ENCODE measurements around the gene SMIM41. TPM values are rescaled to one million over a fixed set of nuclear protein-coding genes. Genes with fewer than 3 reads are reported as not detected.

Gene SMIM41
- total and polyA plus RNA-seq, 10 of the 15 experiments (the other 5 are each of a cell fraction or from before 2014, with no cell fraction given) = not detected

DNA sequence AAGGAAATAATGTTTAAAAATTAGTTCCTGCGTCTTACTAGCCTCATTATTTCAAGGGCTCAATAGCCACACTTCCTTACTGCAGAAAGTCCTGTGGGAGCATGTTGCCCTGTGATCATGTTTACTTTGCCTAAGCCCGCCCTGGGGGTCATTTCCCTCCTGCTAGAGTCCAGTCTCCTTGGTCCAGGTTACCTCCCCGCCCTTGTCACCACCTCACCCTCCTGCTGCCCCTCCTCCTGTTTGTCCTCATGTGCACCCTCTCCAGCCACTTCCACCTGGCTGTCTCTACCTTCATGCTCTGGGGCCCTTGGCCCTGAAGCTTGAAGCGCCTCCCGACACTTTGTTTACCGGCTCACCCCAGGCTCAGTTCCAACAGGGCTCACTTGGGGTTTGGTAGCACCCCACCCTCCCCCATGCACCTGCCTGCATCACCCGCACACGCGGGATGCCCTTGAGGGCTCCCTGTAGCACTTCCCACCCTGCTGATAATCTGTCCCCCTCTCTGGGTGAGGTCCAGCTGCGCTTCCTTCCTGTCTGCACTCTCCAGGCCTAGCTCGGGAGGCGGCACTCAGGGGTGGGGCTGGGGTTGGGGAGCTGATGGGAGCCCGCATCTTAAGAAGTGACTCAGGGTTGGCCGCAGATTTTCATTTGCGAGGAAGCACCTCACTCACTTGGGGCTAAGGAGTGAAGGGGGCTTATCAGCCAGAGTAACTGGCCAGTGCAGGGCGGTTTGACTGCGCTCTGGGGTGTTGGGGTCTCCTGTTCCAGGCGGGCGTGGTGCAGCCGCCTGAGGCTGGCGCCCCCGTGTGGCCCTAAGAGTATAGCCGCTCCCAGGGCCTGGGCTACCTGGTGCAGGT lies 40.1 kb downstream of the SMIM41 start:
- BruUV-seq (replicated peaks) = no TSS peak
- FAIRE-seq = no peak
- TF ChIP-seq STAT3 (IDR thresholded peaks at IDR 0.05; ENCODE audit: low read depth, low read length) (no peak), HDAC6 (IDR thresholded peaks at IDR 0.05; ENCODE audit: unreplicated experiment) (no peak), E4F1 (IDR thresholded peaks at IDR 0.05; ENCODE audit: borderline replicate concordance, partially characterized antibody) (no peak), HCFC1 (IDR thresholded peaks at IDR 0.05; ENCODE audit: low read length) (no peak), RAD21 (IDR thresholded peaks at IDR 0.05; ENCODE audit: insufficient read depth, low read depth, low read length) (peak; percentile 32; the same call in 1 of the 2 replicates), ZNF24 (IDR thresholded peaks at IDR 0.05) (no peak), SMAD1 (IDR thresholded peaks at IDR 0.05; ENCODE audit: low read depth, partially characterized antibody) (no peak), TARDBP (IDR thresholded peaks at IDR 0.05; ENCODE audit: borderline replicate concordance) (no peak), RELA (IDR thresholded peaks at IDR 0.05; ENCODE audit: borderline replicate concordance, partially characterized antibody) (no peak), RFX5 (IDR thresholded peaks at IDR 0.05; ENCODE audit: low read depth, low read length) (no peak), POLR2A (IDR thresholded peaks at IDR 0.05; ENCODE audit: low read depth, low read length) (0 out of 2 replicates have a peak, but pooled peaks have one; percentile 33), FOS (IDR thresholded peaks at IDR 0.05; ENCODE audit: borderline replicate concordance, extremely low read depth, insufficient read length) (no peak), SREBF2 (IDR thresholded peaks at IDR 0.05; ENCODE audit: low read length) (no peak), HDGF (IDR thresholded peaks at IDR 0.05) (peak; percentile 69)
- TF ChIP-seq, protein P1, sequence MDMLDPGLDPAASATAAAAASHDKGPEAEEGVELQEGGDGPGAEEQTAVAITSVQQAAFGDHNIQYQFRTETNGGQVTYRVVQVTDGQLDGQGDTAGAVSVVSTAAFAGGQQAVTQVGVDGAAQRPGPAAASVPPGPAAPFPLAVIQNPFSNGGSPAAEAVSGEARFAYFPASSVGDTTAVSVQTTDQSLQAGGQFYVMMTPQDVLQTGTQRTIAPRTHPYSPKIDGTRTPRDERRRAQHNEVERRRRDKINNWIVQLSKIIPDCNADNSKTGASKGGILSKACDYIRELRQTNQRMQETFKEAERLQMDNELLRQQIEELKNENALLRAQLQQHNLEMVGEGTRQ (IDR thresholded peaks at IDR 0.05; ENCODE audit: borderline replicate concordance, low read depth, low read length) = no peak
- TF ChIP-seq, protein P2, sequence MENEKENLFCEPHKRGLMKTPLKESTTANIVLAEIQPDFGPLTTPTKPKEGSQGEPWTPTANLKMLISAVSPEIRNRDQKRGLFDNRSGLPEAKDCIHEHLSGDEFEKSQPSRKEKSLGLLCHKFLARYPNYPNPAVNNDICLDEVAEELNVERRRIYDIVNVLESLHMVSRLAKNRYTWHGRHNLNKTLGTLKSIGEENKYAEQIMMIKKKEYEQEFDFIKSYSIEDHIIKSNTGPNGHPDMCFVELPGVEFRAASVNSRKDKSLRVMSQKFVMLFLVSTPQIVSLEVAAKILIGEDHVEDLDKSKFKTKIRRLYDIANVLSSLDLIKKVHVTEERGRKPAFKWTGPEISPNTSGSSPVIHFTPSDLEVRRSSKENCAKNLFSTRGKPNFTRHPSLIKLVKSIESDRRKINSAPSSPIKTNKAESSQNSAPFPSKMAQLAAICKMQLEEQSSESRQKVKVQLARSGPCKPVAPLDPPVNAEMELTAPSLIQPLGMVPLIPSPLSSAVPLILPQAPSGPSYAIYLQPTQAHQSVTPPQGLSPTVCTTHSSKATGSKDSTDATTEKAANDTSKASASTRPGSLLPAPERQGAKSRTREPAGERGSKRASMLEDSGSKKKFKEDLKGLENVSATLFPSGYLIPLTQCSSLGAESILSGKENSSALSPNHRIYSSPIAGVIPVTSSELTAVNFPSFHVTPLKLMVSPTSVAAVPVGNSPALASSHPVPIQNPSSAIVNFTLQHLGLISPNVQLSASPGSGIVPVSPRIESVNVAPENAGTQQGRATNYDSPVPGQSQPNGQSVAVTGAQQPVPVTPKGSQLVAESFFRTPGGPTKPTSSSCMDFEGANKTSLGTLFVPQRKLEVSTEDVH (IDR thresholded peaks at IDR 0.05; ENCODE audit: low read depth, partially characterized antibody) = no peak
- TF ChIP-seq, protein P3, sequence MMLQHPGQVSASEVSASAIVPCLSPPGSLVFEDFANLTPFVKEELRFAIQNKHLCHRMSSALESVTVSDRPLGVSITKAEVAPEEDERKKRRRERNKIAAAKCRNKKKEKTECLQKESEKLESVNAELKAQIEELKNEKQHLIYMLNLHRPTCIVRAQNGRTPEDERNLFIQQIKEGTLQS (IDR thresholded peaks at IDR 0.05; ENCODE audit: borderline replicate concordance, extremely low read depth, low read depth, low read length) = 0 out of 2 replicates have a peak, but pooled peaks have one; percentile 23

More for the DNA sequence above, 40.1 kb downstream of the SMIM41 start:
- peak; percentile 42 for ATAC-seq
- RAD21 ChIA-PET (ENCODE audit: unreplicated experiment) = interaction anchor here (0.6 to 5.1 kb wide), 7 partner anchors 37 to 688 kb away, joined by 3 to 151 read pairs (median 14); partner anchors contain the start of gene NR4A1
- Histone ChIP-seq H3K4me3 (peak overlapping the region; percentile 22; the same call in 1 of the 2 replicates), H2AFZ (ENCODE audit: control insufficient read depth, low read depth, low read length) (peak overlapping the region; percentile 50), H4K20me1 (ENCODE audit: control insufficient read depth, insufficient read depth) (no peaks in the 10 kb centered on the region), H3K4me1 (ENCODE audit: control insufficient read depth, insufficient read depth, low read length) (peaks cover 60% of the 10 kb centered on the region), H3K9ac (ENCODE audit: control insufficient read depth, insufficient read depth, low read length) (peak overlapping the region; percentile 58), H3K27ac (ENCODE audit: control insufficient read depth, insufficient read depth) (peak overlapping the region; percentile 87), H3K79me2 (ENCODE audit: control insufficient read depth, insufficient read depth, low read length) (peaks cover 2% of the 10 kb centered on the region; the same call in 1 of the 2 replicates), H3K27me3 (replicated peaks in 1 of 2; ENCODE audit: control insufficient read depth in 2 of 2, insufficient read depth in 2 of 2, low read length in 1 of 2) (no peaks in the 10 kb centered on the region), H3K36me3 (ENCODE audit: control insufficient read depth in 2 of 2, insufficient read depth in 2 of 2, low read length in 1 of 2) (no peaks in the 10 kb centered on the region), H3K9me3 (replicated peaks; ENCODE audit: control insufficient read depth, insufficient read depth, low read length) (no peaks in the 10 kb centered on the region), H3K4me2 (ENCODE audit: control insufficient read depth, insufficient read depth) (peak overlapping the region; percentile 87)
- DNase-seq (ENCODE audit: low read depth, low spot score) = no peak
- 21% methylated on average over 23 of the region's 23 CpGs for WGBS (ENCODE audit: insufficient coverage, insufficient replicate concordance, low lambda C conversion rate, missing lambda C conversion rate)
- CTCF ChIA-PET = interaction anchor here (0.7 to 5.3 kb wide), 16 partner anchors 9 to 390 kb away, joined by 3 to 395 read pairs (median 6); partner anchors contain the start of genes ATG101 and SMIM41
- in situ Hi-C loops (cut with MboI) (loop anchor here (5.0 kb wide), 1 partner anchor 92 kb away; no protein-coding TSS in a partner anchor), intact Hi-C loops (cut with micrococcal nuclease; ENCODE audit: unreplicated experiment) (no loop called here)
- POLR2A ChIA-PET = interaction anchor here (0.7 to 2.8 kb wide), 4 partner anchors 46 to 730 kb away, joined by 3 to 9 read pairs (median 4); no protein-coding TSS in a partner anchor
- SMC1A ChIA-PET (ENCODE audit: uncharacterized antibody, unreplicated experiment) = interaction anchor here (0.9 to 11.3 kb wide), 5 partner anchors 35 to 148 kb away, joined by 4 to 320 read pairs (median 11); no protein-coding TSS in a partner anchor
